Kasumi-1 (cell line): ENCODE data around the gene PRICKLE1.
A peak's percentile ranks its signal among the peaks of the same experiment; 100 is the strongest.

Experiments used
- DNase-seq, 2 experiments: peaks; one replicate each; lab custom pipeline; 2025; lab: John Stamatoyannopoulos, UW

The PRICKLE1 gene

GRCh38 chr12:42450248-42450647 lies 139.3 kb downstream of the PRICKLE1 start:
- DNase-seq = no peak

GRCh38 chr12:42448841-42449240 lies 140.7 kb downstream of the PRICKLE1 start:
- DNase-seq = no peak

GRCh38 chr12:42447371-42447786 lies 142.2 kb downstream of the PRICKLE1 start:
- no peak for DNase-seq

GRCh38 chr12:42446761-42447160 lies 142.8 kb downstream of the PRICKLE1 start:
- DNase-seq = no peak

GRCh38 chr12:42445891-42446290 lies 143.7 kb downstream of the PRICKLE1 start:
- no peak for DNase-seq

GRCh38 chr12:42444192-42444943 lies 145.2 kb downstream of the PRICKLE1 start:
- DNase-seq = no peak

- DNase-seq = no peak
Observed at GRCh38 chr12:42442888-42443287, 146.7 kb downstream of the PRICKLE1 start.

GRCh38 chr12:42442311-42442759 lies 147.2 kb downstream of the PRICKLE1 start:
- DNase-seq = no peak

GRCh38 chr12:42440608-42441007 lies 148.9 kb downstream of the PRICKLE1 start:
- DNase-seq = no peak

GRCh38 chr12:42432517-42433140 lies 156.9 kb downstream of the PRICKLE1 start:
- DNase-seq = no peak

- no peak for DNase-seq
Observed at GRCh38 chr12:42428850-42429249, 160.7 kb downstream of the PRICKLE1 start.

GRCh38 chr12:42426746-42427145 lies 162.8 kb downstream of the PRICKLE1 start:
- peak in 1 of 2 experiments; percentile 10 for DNase-seq

GRCh38 chr12:42422785-42423184 lies 166.8 kb downstream of the PRICKLE1 start:
- DNase-seq = no peak

GRCh38 chr12:42421844-42422779 lies 167.4 kb downstream of the PRICKLE1 start:
- peak; percentile 9 to 20 for DNase-seq

- DNase-seq = no peak
Observed at GRCh38 chr12:42420395-42420794, 169.2 kb downstream of the PRICKLE1 start.

GRCh38 chr12:42410340-42410739 lies 179.2 kb downstream of the PRICKLE1 start:
- no peak for DNase-seq

GRCh38 chr12:42409471-42409870 lies 180.1 kb downstream of the PRICKLE1 start:
- no peak for DNase-seq

- no peak for DNase-seq
Observed at GRCh38 chr12:42407306-42407705, 182.2 kb downstream of the PRICKLE1 start.
